B cell (primary cell): Measurements from ENCODE around the gene PPOX. TPM values are rescaled to one million over a fixed set of nuclear protein-coding genes. Genes with fewer than 3 reads are reported as not detected.

Source experiments
- ATAC-seq: fragments of 200-7000 bp; cut with Tn5 transposase; one replicate; pipeline ENCODE4 v1.10.0; 2021; ENCODE audit warnings: low read depth, mild to moderate bottlenecking, moderate number of reproducible peaks, moderate library complexity
- CTCF ChIA-PET: fragments of 350-600 bp; sonication (Branson Sonifier 250); formaldehyde crosslinking; loops from one replicate; lab custom pipeline; 2021; ENCODE audit warnings: antibody characterized with exemption, inconsistent platforms; lab: Charles Lee
- POLR2A ChIA-PET: fragments of 350-600 bp; sonication (Branson Sonifier 250); formaldehyde crosslinking; loops from one replicate; lab custom pipeline; 2021; ENCODE audit warnings: antibody characterized with exemption; lab: Charles Lee
- DNase-seq: peaks from one replicate; pipeline ENCODE4 v3.0.0; 2013
- H2AFZ ChIP-seq: 2 replicates; pipeline ENCODE4 v1.6.1; 2012; ENCODE audit warnings: mild to moderate bottlenecking, low read depth, low read length; ENCODE audit not compliant: insufficient read depth, poor library complexity, severe bottlenecking
- H3K27ac ChIP-seq, 2 donors: 1 replicate in 1 of 2; 2 replicates in 1 of 2; pipeline ENCODE4 v1.5.1; 2012 to 2013; ENCODE audit warnings: low read length in 2 of 2, mild to moderate bottlenecking in 2 of 2, moderate library complexity in 1 of 2
- H3K27me3 ChIP-seq, 4 experiments: fragments of 200-600 bp in 1 of 4; sonication (generic) in 1 of 4; replicated peaks in 1 of 4; 1 replicate in 2 of 4; 2 replicates in 2 of 4; pipeline versions ENCODE4 v1.6.1 to v1.7.0; 2013 to 2016; ENCODE audit warnings: low read length in 3 of 4, mild to moderate bottlenecking in 2 of 4, mixed read lengths in 1 of 4, moderate library complexity in 1 of 4; ENCODE audit not compliant: insufficient read depth in 4 of 4, control insufficient read depth in 3 of 4; ENCODE audit errors: control extremely low read depth in 1 of 4
- H3K36me3 ChIP-seq, 2 experiments: replicated peaks in 1 of 2; 1 replicate in 1 of 2; 2 replicates in 1 of 2; pipeline versions ENCODE4 v1.6.1 to v1.7.1; 2013; ENCODE audit warnings: low read length in 1 of 2; ENCODE audit not compliant: insufficient read depth in 2 of 2, control insufficient read depth in 1 of 2; ENCODE audit errors: control extremely low read depth in 1 of 2, extremely low read depth in 1 of 2
- H3K4me1 ChIP-seq, 2 donors: fragments of 200-600 bp in 1 of 2; sonication (generic) in 1 of 2; 1 replicate in 1 of 2; 2 replicates in 1 of 2; pipeline versions ENCODE4 v1.5.1 to v1.6.1; 2013 to 2017; ENCODE audit warnings: low read length in 2 of 2; ENCODE audit not compliant: control insufficient read depth in 2 of 2, insufficient read depth in 2 of 2
- H3K4me2 ChIP-seq: replicated peaks from 2 replicates; pipeline ENCODE3; 2012; ENCODE audit warnings: mild to moderate bottlenecking, low read depth, low read length; ENCODE audit not compliant: poor library complexity, severe bottlenecking
- H3K4me3 ChIP-seq, 5 experiments: fragments of 200-600 bp in 1 of 5; sonication (generic) in 1 of 5; 1 replicate in 3 of 5; 2 replicates in 2 of 5; pipeline versions ENCODE4 v1.5.1 to v1.7.0; 2011 to 2016; ENCODE audit warnings: low read length in 4 of 5, mild to moderate bottlenecking in 4 of 5, low read depth in 2 of 5, control low read depth in 1 of 5, moderate library complexity in 1 of 5; ENCODE audit not compliant: insufficient read depth in 1 of 5; ENCODE audit errors: control extremely low read depth in 1 of 5, extremely low read depth in 1 of 5
- H3K79me2 ChIP-seq: fragments of 200-600 bp; sonication (generic); one replicate; pipeline ENCODE4 v1.6.0; 2016; ENCODE audit warnings: low read length; ENCODE audit not compliant: control insufficient read depth, insufficient read depth
- H3K9ac ChIP-seq: fragments of 200-600 bp; sonication (generic); 2 replicates; pipeline ENCODE4 v1.6.1; 2017; ENCODE audit warnings: mild to moderate bottlenecking, low read length, moderate library complexity
- H3K9me3 ChIP-seq, 3 donors: one replicate each; pipeline versions ENCODE4 v1.6.1 to v1.7.1; 2013; ENCODE audit warnings: low read length in 2 of 3; ENCODE audit not compliant: control insufficient read depth in 2 of 3, insufficient read depth in 1 of 3; ENCODE audit errors: control extremely low read depth in 1 of 3
- H4K20me1 ChIP-seq: 2 replicates; pipeline ENCODE4 v1.6.0; 2012; ENCODE audit warnings: mild to moderate bottlenecking, low read length; ENCODE audit not compliant: insufficient read depth, control insufficient read depth, poor library complexity, severe bottlenecking
- H3K27ac Mint-ChIP-seq: one replicate; pipeline ENCODE4 v1.8.0; 2021; ENCODE audit warnings: mixed read lengths
- H3K27me3 Mint-ChIP-seq: one replicate; pipeline ENCODE4 v1.8.0; 2021; ENCODE audit warnings: mixed read lengths
- H3K4me1 Mint-ChIP-seq: one replicate; pipeline ENCODE4 v1.8.0; 2021; ENCODE audit warnings: mixed read lengths
- H3K4me3 Mint-ChIP-seq: one replicate; pipeline ENCODE4 v1.8.0; 2021; ENCODE audit warnings: mixed read lengths
- H3K9me3 Mint-ChIP-seq: one replicate; pipeline ENCODE4 v1.8.0; 2022; ENCODE audit warnings: mixed read lengths; ENCODE audit not compliant: insufficient read depth
- CTCF ChIP-seq: fragments of 200-600 bp; IDR thresholded peaks from one replicate; pipeline ENCODE4 v1.8.0; 2022; ENCODE audit warnings: antibody characterized with exemption, mild to moderate bottlenecking
- EZH2 ChIP-seq: IDR thresholded peaks from 2 replicates; pipeline ENCODE4 v1.6.1; 2012; ENCODE audit warnings: borderline replicate concordance, low read depth, mild to moderate bottlenecking, moderate library complexity, low read length; ENCODE audit not compliant: insufficient read depth, poor library complexity, severe bottlenecking
- WGBS: methylation state at CpG from one replicate; pipeline ENCODE4 v1.1.5; 2013; ENCODE audit warnings: missing lambda C conversion rate; ENCODE audit not compliant: insufficient coverage; 5-methylcytosine and 5-hydroxymethylcytosine counted together
- intact Hi-C: fragments of 100-400 bp; cut with micrococcal nuclease; formaldehyde crosslinking; loops from one replicate; pipeline ENCODE4 v1.10.0; 2022
- polyA plus RNA-seq: library from polyadenylated mRNA; depleted of rRNA; stranded (reverse); fragments of >200 nt; gene quantifications from 2 replicates; pipeline ENCODE4 v1.2.3, GENCODE V29; 2012
- total RNA-seq, 2 donors: library from RNA; stranded (reverse); fragments of 120-200 nt in 1 of 2; gene quantifications; 1 replicate in 1 of 2; 2 replicates in 1 of 2; pipeline versions ENCODE4 v1.2.3 to v1.2.4, GENCODE V29; 2013 to 2022

PPOX gene
- total and polyA plus RNA-seq, 2 donors (not counting 1 experiment from before 2014, with no cell fraction given): 65.6 to 82.3 TPM

GRCh38 chr1:161121042-161121650 lies 45.1 kb upstream of the PPOX start:
- Histone ChIP-seq H3K79me2 (peaks cover 50% of the 10 kb centered on the region), H3K4me3 (no peak overlapping the region), H3K4me2 (peak overlapping the region; percentile 30), H3K27me3 (no peaks in the 10 kb centered on the region), H3K4me1 (peaks cover 41 to 48% of the 10 kb centered on the region in 2 donors), H4K20me1 (no peaks in the 10 kb centered on the region), H3K9ac (no peak overlapping the region), H3K9me3 (no peaks in the 10 kb centered on the region), H3K36me3 (peaks cover 0 to 47% of the 10 kb centered on the region in 2 experiments), H3K27ac (peak overlapping the region; percentile 64 to 68), H2AFZ (no peak overlapping the region)
- Mint-ChIP-seq H3K4me1 (peaks cover 58% of the 10 kb centered on the region), H3K4me3 (no peak overlapping the region), H3K27me3 (no peaks in the 10 kb centered on the region), H3K9me3 (no peaks in the 10 kb centered on the region), H3K27ac (peak overlapping the region; percentile 79)
- no CpG with 5 or more reads among the region's 3 CpGs for WGBS
- intact Hi-C loops: no loop called here
- TF ChIP-seq CTCF (no peak), EZH2 (no peak)
- CTCF ChIA-PET: interaction anchor here (1.4 to 1.5 kb wide), 2 partner anchors 19 to 123 kb away, joined by 3 to 4 read pairs; no protein-coding TSS in a partner anchor
- DNase-seq (no peak), ATAC-seq (no peak)
- POLR2A ChIA-PET: interaction anchor here (0.7 to 1.5 kb wide), 2 partner anchors 62 to 76 kb away, joined by 4 to 6 read pairs; no protein-coding TSS in a partner anchor

DNA sequence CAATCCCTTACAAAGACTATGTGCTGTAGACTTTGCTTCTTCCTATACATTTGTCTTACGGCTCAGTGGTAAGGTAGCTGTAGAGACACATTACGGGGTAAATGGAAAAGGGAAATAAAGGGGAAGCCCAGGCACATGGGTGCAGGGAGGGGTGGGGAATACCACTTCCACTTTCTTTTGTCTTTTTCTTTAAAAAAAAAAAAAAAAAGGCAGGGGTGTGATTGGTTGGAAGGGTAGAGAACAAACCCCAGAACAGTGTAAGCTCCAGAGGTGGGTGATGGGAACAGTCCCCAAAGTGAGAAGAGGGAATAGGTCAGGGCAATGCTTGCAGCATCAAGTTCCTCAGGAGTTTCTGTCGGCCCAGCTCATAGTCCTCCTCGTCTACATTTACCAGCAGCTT lies 44.4 kb upstream of the PPOX start:
- H3K4me1 Mint-ChIP-seq: peaks cover 53% of the 10 kb centered on the region
- no CpG with 5 or more reads among the region's 4 CpGs for WGBS

More for the DNA sequence above, 44.4 kb upstream of the PPOX start:
- Histone ChIP-seq H3K9me3 (no peaks in the 10 kb centered on the region), H3K4me2 (peak overlapping the region; percentile 30), H3K27ac (peak overlapping the region; percentile 64 to 68), H4K20me1 (no peaks in the 10 kb centered on the region), H2AFZ (no peak overlapping the region), H3K4me1 (peaks cover 34 to 42% of the 10 kb centered on the region in 2 donors), H3K27me3 (no peaks in the 10 kb centered on the region), H3K36me3 (peaks cover 0 to 50% of the 10 kb centered on the region in 2 experiments), H3K4me3 (no peak overlapping the region), H3K79me2 (peaks cover 47% of the 10 kb centered on the region), H3K9ac (no peak overlapping the region)
- DNase-seq (peak; percentile 69), ATAC-seq (no peak)
- ChIA-PET CTCF (interaction anchor here (0.6 to 1.5 kb wide), 3 partner anchors 18 to 124 kb away, joined by 3 to 4 read pairs (median 3); no protein-coding TSS in a partner anchor), POLR2A (interaction anchor here (0.7 to 1.5 kb wide), 2 partner anchors 62 to 77 kb away, joined by 4 to 6 read pairs; no protein-coding TSS in a partner anchor)
- intact Hi-C loops: no loop called here
- TF ChIP-seq CTCF: no peak
- no peak for TF ChIP-seq EZH2
- H3K27me3 Mint-ChIP-seq: no peaks in the 10 kb centered on the region
- no peaks in the 10 kb centered on the region for H3K9me3 Mint-ChIP-seq
- H3K27ac Mint-ChIP-seq: peak overlapping the region; percentile 79
- H3K4me3 Mint-ChIP-seq: peak overlapping the region; percentile 52
